Activated B cell treated with CpG ODN at 0.5 μM for 24 hours (primary cell): ENCODE measurements around the gene LZTFL1. TPM values are rescaled to one million over a fixed set of nuclear protein-coding genes. Genes with fewer than 3 reads are reported as not detected.

Experiments
- ATAC-seq: fragments of 200-7000 bp; cut with Tn5 transposase; one replicate; pipeline ENCODE4 v1.10.0; 2021; ENCODE audit warnings: low read depth, mild to moderate bottlenecking, moderate library complexity
- CTCF ChIA-PET: fragments of 350-600 bp; sonication (Branson Sonifier 250); formaldehyde crosslinking; loops from one replicate; lab custom pipeline; 2021; ENCODE audit warnings: antibody characterized with exemption; lab: Charles Lee
- POLR2A ChIA-PET: fragments of 350-600 bp; sonication (Branson Sonifier 250); formaldehyde crosslinking; loops from one replicate; lab custom pipeline; 2021; ENCODE audit warnings: antibody characterized with exemption; lab: Charles Lee
- DNase-seq: peaks from one replicate; pipeline ENCODE4 v3.0.0; 2022
- H3K27ac Mint-ChIP-seq: one replicate; pipeline ENCODE4 v1.8.0; 2020; ENCODE audit warnings: mixed read lengths
- H3K27me3 Mint-ChIP-seq: one replicate; pipeline ENCODE4 v1.8.0; 2021; ENCODE audit warnings: mixed read lengths
- H3K36me3 Mint-ChIP-seq: one replicate; pipeline ENCODE4 v1.8.0; 2021; ENCODE audit warnings: low read depth, mixed read lengths
- H3K4me1 Mint-ChIP-seq: one replicate; pipeline ENCODE4 v1.8.0; 2021; ENCODE audit warnings: mixed read lengths
- H3K4me3 Mint-ChIP-seq: one replicate; pipeline ENCODE4 v1.8.0; 2020; ENCODE audit warnings: mild to moderate bottlenecking, mixed read lengths
- H3K9me3 Mint-ChIP-seq: one replicate; pipeline ENCODE4 v1.8.0; 2020; ENCODE audit warnings: mixed read lengths
- intact Hi-C: fragments of 100-400 bp; cut with micrococcal nuclease; formaldehyde crosslinking; loops from one replicate; pipeline ENCODE4 v1.15.1; 2024
- total RNA-seq: library from RNA; stranded (reverse); gene quantifications from 2 replicates; pipeline ENCODE4 v1.2.3, GENCODE V29; 2022
- TF ChIP-seq, protein P1 (sequence below): fragments of 200-600 bp; IDR thresholded peaks from one replicate; pipeline ENCODE4 v1.8.0; 2022; ENCODE audit warnings: antibody characterized with exemption, mild to moderate bottlenecking

Gene LZTFL1
- total RNA-seq, 1 donor from 2014 or later = 12.6 TPM

DNA sequence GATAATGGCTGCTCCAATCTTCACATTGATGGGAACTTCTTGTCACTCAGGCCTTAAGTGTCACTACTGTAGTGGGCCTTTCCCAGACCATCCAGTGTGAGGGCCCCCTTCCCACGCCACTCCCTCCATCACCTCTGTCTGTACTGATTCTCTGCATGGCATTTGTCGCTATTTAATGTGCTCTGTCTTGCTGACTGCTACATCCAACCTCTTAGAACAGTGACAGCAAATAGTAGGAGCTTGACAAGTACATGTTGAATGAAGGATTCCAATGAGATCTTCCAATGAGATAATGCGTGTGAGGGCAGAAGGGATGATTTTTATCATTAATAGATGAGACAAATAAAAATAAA lies 38.8 kb upstream of the LZTFL1 start:
- no peak for DNase-seq
- Mint-ChIP-seq H3K4me3 (no peak overlapping the region), H3K9me3 (no peaks in the 10 kb centered on the region), H3K36me3 (no peaks in the 10 kb centered on the region), H3K4me1 (no peaks in the 10 kb centered on the region), H3K27me3 (peaks cover 6% of the 10 kb centered on the region), H3K27ac (no peak overlapping the region)
- intact Hi-C loops = no loop called here
- ChIA-PET POLR2A (no interaction called here), CTCF (no interaction called here)
- no peak for ATAC-seq
- TF ChIP-seq, protein P1, sequence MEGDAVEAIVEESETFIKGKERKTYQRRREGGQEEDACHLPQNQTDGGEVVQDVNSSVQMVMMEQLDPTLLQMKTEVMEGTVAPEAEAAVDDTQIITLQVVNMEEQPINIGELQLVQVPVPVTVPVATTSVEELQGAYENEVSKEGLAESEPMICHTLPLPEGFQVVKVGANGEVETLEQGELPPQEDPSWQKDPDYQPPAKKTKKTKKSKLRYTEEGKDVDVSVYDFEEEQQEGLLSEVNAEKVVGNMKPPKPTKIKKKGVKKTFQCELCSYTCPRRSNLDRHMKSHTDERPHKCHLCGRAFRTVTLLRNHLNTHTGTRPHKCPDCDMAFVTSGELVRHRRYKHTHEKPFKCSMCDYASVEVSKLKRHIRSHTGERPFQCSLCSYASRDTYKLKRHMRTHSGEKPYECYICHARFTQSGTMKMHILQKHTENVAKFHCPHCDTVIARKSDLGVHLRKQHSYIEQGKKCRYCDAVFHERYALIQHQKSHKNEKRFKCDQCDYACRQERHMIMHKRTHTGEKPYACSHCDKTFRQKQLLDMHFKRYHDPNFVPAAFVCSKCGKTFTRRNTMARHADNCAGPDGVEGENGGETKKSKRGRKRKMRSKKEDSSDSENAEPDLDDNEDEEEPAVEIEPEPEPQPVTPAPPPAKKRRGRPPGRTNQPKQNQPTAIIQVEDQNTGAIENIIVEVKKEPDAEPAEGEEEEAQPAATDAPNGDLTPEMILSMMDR = no peak

DNA sequence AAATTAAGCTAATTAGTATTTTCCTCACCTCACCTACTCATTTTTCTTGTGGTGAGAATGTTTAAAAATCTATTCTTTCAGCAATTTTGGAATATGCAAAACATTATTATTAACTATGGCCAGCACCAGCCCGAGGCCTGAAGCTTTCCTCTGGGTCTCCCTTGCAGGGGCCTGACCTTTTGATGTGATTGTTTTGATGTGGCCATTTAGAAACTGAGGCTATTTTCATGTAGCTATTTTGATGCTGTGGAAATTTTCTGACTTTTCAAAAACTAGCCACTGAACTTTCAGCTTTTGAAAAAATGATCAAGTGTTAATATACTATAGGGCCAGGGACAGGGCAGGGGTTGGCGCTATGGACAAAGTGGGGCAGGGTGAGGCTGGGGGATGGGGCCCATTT lies 36.2 kb upstream of the LZTFL1 start:
- Mint-ChIP-seq H3K9me3 (no peaks in the 10 kb centered on the region), H3K36me3 (no peaks in the 10 kb centered on the region), H3K4me3 (no peak overlapping the region), H3K27ac (no peak overlapping the region), H3K27me3 (peaks cover 3% of the 10 kb centered on the region), H3K4me1 (no peaks in the 10 kb centered on the region)
- intact Hi-C loops = no loop called here
- ChIA-PET POLR2A (interaction anchor here (0.7 kb wide), 1 partner anchor 11 kb away, joined by 8 read pairs; no protein-coding TSS in a partner anchor), CTCF (no interaction called here)
- TF ChIP-seq, protein P1 = no peak
- ATAC-seq (no peak), DNase-seq (no peak)

DNA sequence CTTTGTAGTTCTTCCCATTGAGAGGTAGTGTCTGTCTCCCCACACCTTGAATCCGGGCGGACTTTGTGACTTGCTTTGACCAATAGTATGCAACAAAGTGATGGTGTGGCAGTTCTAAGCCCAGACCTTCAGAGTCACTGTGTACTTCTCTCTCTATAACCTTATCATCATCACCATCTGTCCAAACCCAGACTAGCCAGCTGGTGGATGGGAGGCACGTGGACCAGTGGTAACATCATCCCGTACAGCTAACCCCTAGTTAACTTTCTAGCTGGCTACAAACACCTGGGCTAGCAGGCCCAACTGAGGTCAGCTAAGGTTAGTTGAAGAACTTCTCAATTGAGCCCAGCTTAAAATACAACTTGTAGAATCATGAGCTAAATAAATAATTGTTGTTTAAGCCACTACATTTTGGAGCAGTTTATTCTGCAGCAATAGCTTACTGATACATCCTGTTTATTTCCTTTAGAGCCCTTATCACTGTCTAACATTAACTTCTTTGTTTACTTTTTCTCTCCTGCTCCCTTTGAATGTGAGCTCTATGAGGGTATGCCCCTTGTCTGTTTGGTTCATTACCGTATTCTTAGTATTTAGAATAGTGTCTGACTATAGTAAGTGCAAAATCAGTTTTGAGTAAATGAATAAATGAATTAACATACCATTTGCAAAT lies 32.9 kb upstream of the LZTFL1 start:
- TF ChIP-seq, protein P1 = no peak

DNA sequence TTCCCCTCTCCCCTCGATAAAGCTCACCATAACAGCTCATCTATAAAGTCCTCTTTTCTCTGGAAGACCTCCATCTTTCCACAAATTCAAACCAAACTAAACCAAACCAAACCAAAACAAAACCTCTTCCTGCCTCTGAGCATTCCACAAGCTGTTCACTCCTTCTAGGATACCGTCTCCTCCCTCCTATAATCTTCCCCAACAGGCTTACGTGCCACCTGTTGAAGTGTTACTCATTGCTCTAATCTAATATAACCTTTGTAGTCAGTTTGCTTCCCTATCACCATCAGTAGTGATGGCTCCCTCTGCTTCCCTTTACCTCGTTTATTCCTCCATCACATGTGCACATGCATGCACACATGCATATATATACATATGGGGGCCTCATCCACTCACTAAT lies 31.7 kb upstream of the LZTFL1 start:
- H3K27ac Mint-ChIP-seq = no peak overlapping the region
- DNase-seq = no peak
- H3K4me3 Mint-ChIP-seq = no peak overlapping the region
- H3K4me1 Mint-ChIP-seq = peaks cover 30% of the 10 kb centered on the region
- H3K27me3 Mint-ChIP-seq = no peaks in the 10 kb centered on the region
- TF ChIP-seq, protein P1 = no peak
- no peaks in the 10 kb centered on the region for H3K36me3 Mint-ChIP-seq
- CTCF ChIA-PET = no interaction called here
- H3K9me3 Mint-ChIP-seq = no peaks in the 10 kb centered on the region
- intact Hi-C loops = loop anchor here (5.0 kb wide), 1 partner anchor 34 kb away; no protein-coding TSS in a partner anchor
- POLR2A ChIA-PET = interaction anchor here (1.4 kb wide), 1 partner anchor 31 kb away, joined by 3 read pairs; no protein-coding TSS in a partner anchor
- ATAC-seq = no peak

More for the DNA sequence above, 32.9 kb upstream of the LZTFL1 start:
- POLR2A ChIA-PET = no interaction called here
- H3K4me1 Mint-ChIP-seq = peaks cover 20% of the 10 kb centered on the region
- no peak overlapping the region for H3K4me3 Mint-ChIP-seq
- H3K9me3 Mint-ChIP-seq = no peaks in the 10 kb centered on the region
- intact Hi-C loops = loop anchor here (5.0 kb wide), 1 partner anchor 32 kb away; no protein-coding TSS in a partner anchor
- peaks cover 3% of the 10 kb centered on the region for H3K27me3 Mint-ChIP-seq
- CTCF ChIA-PET = no interaction called here
- no peak for DNase-seq
- no peak for ATAC-seq
- no peaks in the 10 kb centered on the region for H3K36me3 Mint-ChIP-seq
- H3K27ac Mint-ChIP-seq = no peak overlapping the region

DNA sequence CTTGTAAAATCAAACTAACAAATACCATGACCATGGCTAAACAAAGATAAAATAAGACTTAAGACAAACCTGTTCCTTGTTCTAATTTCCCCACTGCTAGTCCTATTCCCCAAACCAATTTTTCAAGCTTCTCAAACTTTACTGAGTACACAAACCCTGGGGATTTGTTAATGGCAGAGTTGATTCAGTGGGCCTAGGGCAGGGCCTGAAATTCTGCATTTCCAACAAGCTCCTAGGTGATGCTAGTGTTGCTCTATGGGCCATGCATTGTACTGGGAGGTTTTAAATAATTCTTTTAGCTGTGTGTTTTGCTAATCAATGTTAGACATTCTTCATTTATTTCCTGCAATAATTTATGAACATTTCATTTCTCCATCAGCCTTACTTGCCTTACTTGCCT lies 31.1 kb upstream of the LZTFL1 start:
- ATAC-seq (no peak), DNase-seq (no peak)
- Mint-ChIP-seq H3K4me1 (peaks cover 30% of the 10 kb centered on the region), H3K27ac (no peak overlapping the region), H3K4me3 (no peak overlapping the region), H3K27me3 (no peaks in the 10 kb centered on the region), H3K36me3 (no peaks in the 10 kb centered on the region), H3K9me3 (no peaks in the 10 kb centered on the region)
- intact Hi-C loops = loop anchor here (5.0 kb wide), 1 partner anchor 34 kb away; no protein-coding TSS in a partner anchor
- POLR2A ChIA-PET = interaction anchor here (1.4 kb wide), 1 partner anchor 30 kb away, joined by 3 read pairs; no protein-coding TSS in a partner anchor
- TF ChIP-seq, protein P1 = no peak
- CTCF ChIA-PET = no interaction called here
